ENCODE measurements around the gene HIP1R.
A peak's percentile ranks its signal among the peaks of the same experiment; 100 is the strongest.
"Not testable (repeated sequence)": the region's sequence is repeated elsewhere in the genome, so short reads cannot be mapped to it uniquely, and the experiment has no call there.

HIP1R gene

GRCh38 chr12:122834921-122835749, at the start of gene HIP1R:
Gene HIP1R (plus strand): TSS chr12:122835457. CDS start chr12:122835551, 94 bp downstream.
- no peak for DNase-seq (ENCODE audit: low spot score)

DNA sequence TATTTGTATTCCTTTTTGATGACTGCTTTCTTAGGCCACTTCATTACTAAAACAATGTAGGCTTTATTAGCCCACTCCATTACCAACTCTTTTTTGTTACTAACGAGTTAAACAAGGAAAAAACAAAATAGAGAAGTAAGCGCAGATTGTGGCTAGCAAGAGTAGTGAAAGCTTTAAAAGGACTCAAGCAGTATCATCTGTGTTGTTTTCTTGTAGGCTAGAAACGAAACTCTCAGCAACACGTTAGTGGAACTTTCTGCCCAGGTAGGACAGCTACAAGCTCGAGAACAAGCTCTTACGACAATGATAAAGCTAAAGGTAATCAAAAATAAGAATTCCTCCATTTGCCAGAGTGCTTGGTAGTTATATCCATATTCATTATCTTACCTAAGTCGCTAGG, 49.8 kb upstream of the HIP1R start:
- DNase-seq (ENCODE audit: low spot score), result no peak

- no peak for DNase-seq (ENCODE audit: low spot score)
Measured at GRCh38 chr12:122788387-122788786, 46.9 kb upstream of the HIP1R start.

- no peak for DNase-seq (ENCODE audit: low spot score)
Measured at GRCh38 chr12:122789637-122790036, 45.6 kb upstream of the HIP1R start.

DNA sequence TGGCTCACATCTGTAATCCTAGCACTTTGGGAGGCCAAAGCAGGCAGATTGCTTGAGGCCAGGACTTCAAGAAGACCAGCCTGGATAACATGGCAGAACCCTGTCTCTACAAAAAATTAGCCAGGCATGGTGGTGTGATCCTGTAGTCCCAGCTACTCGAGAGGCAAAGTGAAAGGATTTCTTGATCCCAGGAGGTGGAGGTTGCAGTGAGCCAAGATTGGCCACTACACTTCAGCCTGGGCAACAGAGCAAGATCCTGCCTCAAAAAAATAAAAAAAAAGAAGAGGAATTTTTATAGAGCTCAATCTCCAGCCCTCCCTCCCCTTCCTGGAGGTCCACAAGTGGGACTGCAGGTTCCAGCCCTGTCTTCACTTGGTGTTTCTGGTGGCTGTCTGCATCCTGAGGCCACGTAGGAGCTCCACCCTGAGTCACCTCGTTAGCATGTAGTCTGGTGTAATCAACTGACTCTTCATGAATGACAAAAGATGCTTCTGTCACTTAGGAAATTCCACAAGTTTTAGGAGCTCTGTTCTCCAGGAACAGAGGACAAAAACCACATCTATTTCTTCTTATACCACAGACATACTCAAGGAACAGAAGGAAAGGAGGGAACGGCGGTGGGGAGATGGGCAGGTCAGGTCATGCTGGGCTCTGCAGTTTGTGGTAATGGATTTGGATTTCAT, 44.7 kb upstream of the HIP1R start:
- no peak for DNase-seq (ENCODE audit: low spot score)

DNA sequence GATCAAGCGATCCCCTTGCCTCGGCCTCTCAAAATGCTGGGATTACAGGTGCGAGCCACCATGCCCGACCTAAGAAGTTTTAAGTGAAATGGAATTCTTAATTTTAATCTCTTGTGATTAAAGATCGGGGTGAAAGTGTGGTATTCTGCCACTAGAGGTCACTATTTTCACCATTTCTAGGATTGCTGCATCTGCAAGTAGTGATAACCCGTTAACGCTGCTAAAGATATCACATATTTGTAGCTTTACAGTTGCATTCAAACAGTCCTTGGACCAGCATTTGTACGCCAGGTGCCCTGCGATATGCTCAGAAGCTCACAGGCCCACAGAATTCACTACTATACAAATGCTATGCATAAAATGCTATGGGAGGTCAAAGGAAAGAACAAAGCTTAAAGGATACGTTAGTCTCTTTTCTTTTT, 41.6 kb upstream of the HIP1R start:
- DNase-seq (ENCODE audit: low spot score), result peak; percentile 75

DNA sequence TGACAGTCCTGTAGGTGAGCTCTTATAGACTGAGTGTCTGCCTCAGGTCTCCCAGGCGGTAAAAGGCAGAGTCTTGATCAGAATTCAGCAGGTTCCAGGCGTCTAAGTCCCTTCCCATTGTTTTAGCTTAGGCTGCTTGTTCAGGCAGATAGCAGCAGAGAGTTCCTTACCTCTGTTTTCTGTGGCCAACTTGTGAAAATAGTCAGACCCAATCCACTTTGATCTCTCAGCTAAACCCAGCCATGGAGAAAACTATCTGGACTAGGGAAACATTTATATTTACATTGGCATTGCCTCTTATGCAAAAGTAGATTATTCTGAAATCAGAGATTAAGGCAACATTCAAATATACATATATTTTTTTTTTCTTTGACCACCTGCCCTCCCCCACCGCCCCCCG, 39.5 kb upstream of the HIP1R start:
- DNase-seq (ENCODE audit: low spot score), result no peak

- DNase-seq (ENCODE audit: low spot score), result no peak
Measured at GRCh38 chr12:122799641-122800243, 35.5 kb upstream of the HIP1R start.

- DNase-seq (ENCODE audit: low spot score), result no peak
Measured at GRCh38 chr12:122803937-122804336, 31.3 kb upstream of the HIP1R start.

- not testable (repeated sequence) for DNase-seq (ENCODE audit: low spot score)
Measured at GRCh38 chr12:122804957-122805356, 30.3 kb upstream of the HIP1R start.

GRCh38 chr12:122807651-122808050, 27.6 kb upstream of the HIP1R start:
- no peak for DNase-seq (ENCODE audit: low spot score)

DNA sequence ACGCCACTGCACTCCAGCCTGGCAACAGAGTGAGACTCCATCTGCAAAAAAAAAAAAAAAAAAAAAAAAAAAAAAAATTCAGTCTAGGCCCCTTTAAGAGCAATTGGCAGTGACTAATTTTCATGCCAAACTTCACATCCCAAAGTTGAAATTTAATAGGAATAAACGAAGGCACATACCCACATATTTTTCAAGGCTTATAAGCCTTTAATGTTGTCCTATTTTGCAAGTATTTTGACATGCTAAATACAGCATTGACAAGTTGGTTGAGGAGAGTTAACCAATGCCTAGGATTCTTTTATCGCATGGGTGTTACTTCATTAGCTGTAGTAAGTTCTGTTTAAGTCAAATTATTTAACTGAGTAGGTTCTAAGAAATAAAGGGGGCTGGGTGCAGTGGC, 23.5 kb upstream of the HIP1R start:
- no peak for DNase-seq (ENCODE audit: low spot score)

GRCh38 chr12:122813310-122813713, 21.9 kb upstream of the HIP1R start:
- no peak for DNase-seq (ENCODE audit: low spot score)

DNA sequence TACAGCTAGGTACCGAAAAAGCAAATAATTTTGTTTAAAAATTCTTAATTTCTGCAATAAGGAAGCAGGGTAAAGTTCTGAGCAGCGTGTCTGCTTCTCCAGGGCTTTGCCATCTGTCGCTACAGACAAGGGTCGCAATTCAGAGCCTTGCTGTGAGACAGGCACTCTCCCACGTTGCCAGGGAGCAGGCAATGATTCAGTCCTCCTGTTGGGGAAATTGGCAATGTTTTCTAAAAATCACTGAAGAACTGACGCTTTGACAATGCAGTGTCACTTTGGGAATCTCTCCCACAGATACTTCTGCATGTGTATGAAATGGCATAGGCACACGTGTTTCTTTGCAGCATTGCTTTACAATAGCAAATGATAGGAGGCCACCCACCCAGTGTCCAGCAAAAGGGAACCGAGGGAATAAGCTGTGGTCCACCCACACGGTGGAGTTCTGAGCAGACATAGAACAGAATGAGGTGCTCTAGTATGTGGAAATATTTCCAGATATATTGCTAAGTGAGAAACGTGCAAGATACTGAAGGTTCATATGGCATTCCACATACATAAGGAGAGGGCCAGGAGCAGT, 16.0 kb upstream of the HIP1R start:
- DNase-seq (ENCODE audit: low spot score), result no peak

DNA sequence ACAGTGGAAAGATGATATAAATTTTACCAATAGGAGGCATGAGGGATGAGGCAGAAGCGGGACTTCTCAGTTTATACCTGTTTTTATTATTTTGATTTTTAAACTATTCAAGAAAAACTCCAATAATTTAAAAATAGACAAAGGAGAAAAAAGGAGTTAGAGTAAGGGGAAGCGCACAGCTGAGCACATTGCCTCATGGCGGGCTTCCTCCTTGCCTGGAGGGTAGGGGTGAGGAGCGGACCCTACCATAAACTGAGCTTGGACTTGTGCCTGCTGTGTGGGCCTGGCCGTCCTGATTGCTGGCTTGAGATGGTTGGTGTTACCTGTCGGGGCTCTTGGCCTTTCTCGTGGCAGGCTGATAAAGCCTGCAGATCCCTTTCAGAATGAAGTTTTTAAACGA, 15.1 kb upstream of the HIP1R start:
- DNase-seq (ENCODE audit: low spot score), result no peak

DNA sequence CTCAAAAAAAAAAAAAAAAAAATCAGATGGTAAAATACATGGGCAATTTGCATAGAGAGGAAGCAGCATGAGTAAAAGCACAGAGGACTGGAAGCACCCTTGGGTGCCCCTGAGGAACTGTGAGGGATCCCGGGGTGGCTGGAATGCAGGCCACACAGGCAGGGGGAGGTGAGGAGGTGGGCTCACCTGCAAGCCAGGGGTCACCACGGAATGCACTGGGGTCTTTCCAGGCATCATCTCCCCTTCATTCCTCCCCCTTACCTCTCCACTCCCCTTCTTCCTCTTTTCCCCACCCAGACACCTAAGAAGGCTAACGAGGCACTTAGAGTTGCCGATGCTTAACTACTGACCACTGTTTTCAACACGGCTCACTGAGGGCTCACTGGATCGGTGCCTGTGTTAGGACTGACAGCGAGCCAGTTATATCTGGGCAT, 14.4 kb upstream of the HIP1R start:
- no peak for DNase-seq (ENCODE audit: low spot score)

GRCh38 chr12:122823429-122823828, 11.8 kb upstream of the HIP1R start:
- DNase-seq (ENCODE audit: low spot score), result no peak

- DNase-seq (ENCODE audit: low spot score), result no peak
Measured at GRCh38 chr12:122825773-122826724, 9.2 kb upstream of the HIP1R start.

DNA sequence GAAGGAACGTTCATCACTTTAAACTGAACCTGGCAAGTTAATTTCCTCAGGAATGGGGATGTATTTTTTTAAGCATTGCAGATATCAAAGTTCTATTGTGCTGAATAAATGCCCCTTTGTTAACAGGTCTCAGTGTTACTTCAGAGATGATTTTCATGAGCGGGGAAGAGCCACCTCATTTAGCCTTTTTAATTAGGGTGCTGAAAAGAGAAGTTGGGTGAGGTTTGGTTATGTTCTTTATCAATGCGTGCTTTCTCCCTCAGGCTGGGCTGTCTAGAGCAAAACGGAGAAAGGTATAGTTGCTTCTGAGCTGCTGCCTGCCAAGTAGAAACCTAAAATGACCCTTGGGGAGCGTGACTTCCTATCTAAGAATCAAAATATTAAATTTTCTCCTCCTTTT, 8.0 kb upstream of the HIP1R start:
- no peak for DNase-seq (ENCODE audit: low spot score)

GRCh38 chr12:122830517-122831214, 4.6 kb upstream of the HIP1R start:
- DNase-seq (ENCODE audit: low spot score), result peak; percentile 91

Measured in RKO (cell line).